ENCODE results near the gene AGMO. TPM values are rescaled to one million over a fixed set of nuclear protein-coding genes. Genes with fewer than 3 reads are reported as not detected.

Gene AGMO
- total RNA-seq, 1 experiment from 2014 or later = not detected

GRCh38 chr7:15461576-15461975, 100.2 kb downstream of the AGMO start:
- no peaks in the 10 kb centered on the region for H3K79me2 ChIP-seq (ENCODE audit: insufficient read depth, low read length)
- ChIA-PET RAD21 (ENCODE audit: low non-redundant PET in 1 of 2, low total read pairs in 2 of 2, uncharacterized antibody in 2 of 2, unreplicated experiment in 2 of 2) (no interaction called here), CTCF (no interaction called here), POLR2A (no interaction called here)
- TF ChIP-seq CTCF (IDR thresholded peaks at IDR 0.05 in 2 of 3, conservative IDR thresholded peaks at IDR 0.05 in 1 of 3; ENCODE audit: borderline replicate concordance in 1 of 3, insufficient read depth in 1 of 3, low read depth in 2 of 3, low read length in 2 of 3) (no peak), SP1 (IDR thresholded peaks at IDR 0.05; ENCODE audit: low read depth) (no peak), FOSL1 (IDR thresholded peaks at IDR 0.05; ENCODE audit: low read depth) (no peak), ATF3 (IDR thresholded peaks at IDR 0.05) (no peak), JUND (IDR thresholded peaks at IDR 0.05) (no peak)
- TF ChIP-seq, protein P1, sequence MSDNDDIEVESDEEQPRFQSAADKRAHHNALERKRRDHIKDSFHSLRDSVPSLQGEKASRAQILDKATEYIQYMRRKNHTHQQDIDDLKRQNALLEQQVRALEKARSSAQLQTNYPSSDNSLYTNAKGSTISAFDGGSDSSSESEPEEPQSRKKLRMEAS (IDR thresholded peaks at IDR 0.05) = no peak
- H3K27me3 ChIP-seq (ENCODE audit: insufficient read depth, low read length) = no peaks in the 10 kb centered on the region
- no peaks in the 10 kb centered on the region for H3K9me2 ChIP-seq (ENCODE audit: insufficient read depth)
- no peak overlapping the region for H3K4me3 ChIP-seq (replicated peaks in 1 of 2; ENCODE audit: low read depth in 1 of 2, low read length in 2 of 2)
- no peaks in the 10 kb centered on the region for H4K20me1 ChIP-seq (ENCODE audit: insufficient read depth)
- intact Hi-C loops (cut with micrococcal nuclease) = no loop called here
- BruUV-seq (replicated peaks) = no TSS peak
- no peak overlapping the region for H3K4me2 ChIP-seq (ENCODE audit: low read length)
- ATAC-seq (no peak), DNase-seq (ENCODE audit: low read depth, low spot score) (no peak)
- no peaks in the 10 kb centered on the region for H3K36me3 ChIP-seq (ENCODE audit: control insufficient read depth in 1 of 2, insufficient read depth in 2 of 2, low read length in 2 of 2)
- H3K9me3 ChIP-seq (ENCODE audit: control insufficient read depth in 1 of 2, insufficient read depth in 1 of 2, low read depth in 1 of 2, low read length in 2 of 2) = no peaks in the 10 kb centered on the region
- H3K9ac ChIP-seq (ENCODE audit: low read length) = no peak overlapping the region
- no peaks in the 10 kb centered on the region for H3K4me1 ChIP-seq (ENCODE audit: control insufficient read depth in 1 of 2, insufficient read depth in 2 of 2, low read length in 2 of 2)
- H3K27ac ChIP-seq (ENCODE audit: low read depth, low read length) = no peak overlapping the region
- no peak overlapping the region for H2AFZ ChIP-seq (ENCODE audit: low read depth, low read length, poor library complexity, severe bottlenecking)

GRCh38 chr7:15459018-15459615, 102.7 kb downstream of the AGMO start:
- ChIA-PET RAD21 (ENCODE audit: low non-redundant PET in 1 of 2, low total read pairs in 2 of 2, uncharacterized antibody in 2 of 2, unreplicated experiment in 2 of 2) (no interaction called here), CTCF (no interaction called here), POLR2A (no interaction called here)
- Histone ChIP-seq H3K4me3 (replicated peaks in 1 of 2; ENCODE audit: low read depth in 1 of 2, low read length in 2 of 2) (no peak overlapping the region), H3K4me2 (ENCODE audit: low read length) (no peak overlapping the region), H3K9ac (ENCODE audit: low read length) (no peak overlapping the region), H3K9me3 (ENCODE audit: control insufficient read depth in 1 of 2, insufficient read depth in 1 of 2, low read depth in 1 of 2, low read length in 2 of 2) (no peaks in the 10 kb centered on the region), H3K4me1 (ENCODE audit: control insufficient read depth in 1 of 2, insufficient read depth in 2 of 2, low read length in 2 of 2) (no peaks in the 10 kb centered on the region), H3K27me3 (ENCODE audit: insufficient read depth, low read length) (no peaks in the 10 kb centered on the region), H3K36me3 (ENCODE audit: control insufficient read depth in 1 of 2, insufficient read depth in 2 of 2, low read length in 2 of 2) (no peaks in the 10 kb centered on the region), H3K27ac (ENCODE audit: low read depth, low read length) (no peak overlapping the region), H4K20me1 (ENCODE audit: insufficient read depth) (no peaks in the 10 kb centered on the region), H3K79me2 (ENCODE audit: insufficient read depth, low read length) (no peaks in the 10 kb centered on the region), H3K9me2 (ENCODE audit: insufficient read depth) (no peaks in the 10 kb centered on the region), H2AFZ (ENCODE audit: low read depth, low read length, poor library complexity, severe bottlenecking) (no peak overlapping the region)
- ATAC-seq (no peak), DNase-seq (ENCODE audit: low read depth, low spot score) (no peak)
- BruUV-seq (replicated peaks) = no TSS peak
- intact Hi-C loops (cut with micrococcal nuclease) = no loop called here
- TF ChIP-seq, protein P1 (IDR thresholded peaks at IDR 0.05) = no peak
- no peak for TF ChIP-seq POLR2A (IDR thresholded peaks at IDR 0.05; ENCODE audit: borderline replicate concordance, extremely low read depth, insufficient read depth, insufficient read length)
- no peak for TF ChIP-seq ATF3 (IDR thresholded peaks at IDR 0.05)
- TF ChIP-seq RAD21 (IDR thresholded peaks at IDR 0.05; ENCODE audit: low read depth) = no peak
- no peak for TF ChIP-seq JUND (IDR thresholded peaks at IDR 0.05)
- TF ChIP-seq ELF1 (IDR thresholded peaks at IDR 0.05; ENCODE audit: borderline replicate concordance, low read depth) = no peak
- TF ChIP-seq ZNF274 (IDR thresholded peaks at IDR 0.05; ENCODE audit: low read depth, low read length) = no peak
- TF ChIP-seq SP1 (IDR thresholded peaks at IDR 0.05; ENCODE audit: low read depth) = no peak
- no peak for TF ChIP-seq YY1 (IDR thresholded peaks at IDR 0.05; ENCODE audit: extremely low read depth, insufficient replicate concordance, low read depth, low read length)
- TF ChIP-seq TCF7L2 (IDR thresholded peaks at IDR 0.05; ENCODE audit: borderline replicate concordance, extremely low read depth, insufficient read depth, insufficient read length) = no peak
- TF ChIP-seq ZFX (IDR thresholded peaks at IDR 0.05) = no peak
- TF ChIP-seq, protein P2, sequence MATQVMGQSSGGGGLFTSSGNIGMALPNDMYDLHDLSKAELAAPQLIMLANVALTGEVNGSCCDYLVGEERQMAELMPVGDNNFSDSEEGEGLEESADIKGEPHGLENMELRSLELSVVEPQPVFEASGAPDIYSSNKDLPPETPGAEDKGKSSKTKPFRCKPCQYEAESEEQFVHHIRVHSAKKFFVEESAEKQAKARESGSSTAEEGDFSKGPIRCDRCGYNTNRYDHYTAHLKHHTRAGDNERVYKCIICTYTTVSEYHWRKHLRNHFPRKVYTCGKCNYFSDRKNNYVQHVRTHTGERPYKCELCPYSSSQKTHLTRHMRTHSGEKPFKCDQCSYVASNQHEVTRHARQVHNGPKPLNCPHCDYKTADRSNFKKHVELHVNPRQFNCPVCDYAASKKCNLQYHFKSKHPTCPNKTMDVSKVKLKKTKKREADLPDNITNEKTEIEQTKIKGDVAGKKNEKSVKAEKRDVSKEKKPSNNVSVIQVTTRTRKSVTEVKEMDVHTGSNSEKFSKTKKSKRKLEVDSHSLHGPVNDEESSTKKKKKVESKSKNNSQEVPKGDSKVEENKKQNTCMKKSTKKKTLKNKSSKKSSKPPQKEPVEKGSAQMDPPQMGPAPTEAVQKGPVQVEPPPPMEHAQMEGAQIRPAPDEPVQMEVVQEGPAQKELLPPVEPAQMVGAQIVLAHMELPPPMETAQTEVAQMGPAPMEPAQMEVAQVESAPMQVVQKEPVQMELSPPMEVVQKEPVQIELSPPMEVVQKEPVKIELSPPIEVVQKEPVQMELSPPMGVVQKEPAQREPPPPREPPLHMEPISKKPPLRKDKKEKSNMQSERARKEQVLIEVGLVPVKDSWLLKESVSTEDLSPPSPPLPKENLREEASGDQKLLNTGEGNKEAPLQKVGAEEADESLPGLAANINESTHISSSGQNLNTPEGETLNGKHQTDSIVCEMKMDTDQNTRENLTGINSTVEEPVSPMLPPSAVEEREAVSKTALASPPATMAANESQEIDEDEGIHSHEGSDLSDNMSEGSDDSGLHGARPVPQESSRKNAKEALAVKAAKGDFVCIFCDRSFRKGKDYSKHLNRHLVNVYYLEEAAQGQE (IDR thresholded peaks at IDR 0.05; ENCODE audit: low read depth) = no peak
